Head of caudate nucleus (tissue), 42 donors: ENCODE results near the gene BEND7.
"Not testable (repeated sequence)": the region's sequence is repeated elsewhere in the genome, so short reads cannot be mapped to it uniquely, and the experiment has no call there.

Experiments used
- DNase-seq, 42 donors: peaks; one replicate each; pipeline versions ENCODE4 v3.0.0 to v3.0.0-alpha.2; 2020 to 2021; ENCODE audit warnings: mixed read lengths in 7 of 42
- intact Hi-C: fragments of 100-400 bp; cut with DNase I; formaldehyde crosslinking; loops from one replicate; pipeline ENCODE4 v1.15.0; 2022

Gene BEND7

GRCh38 chr10:13440185-13441061, 88.4 kb downstream of the BEND7 start:
- DNase-seq: peak in 41 of 42 donors; percentile 4 to 81 (median 59)
- intact Hi-C loops: no loop called here

GRCh38 chr10:13439313-13440184, 89.3 kb downstream of the BEND7 start:
- intact Hi-C loops: loop anchor here (5.0 kb wide), 1 partner anchor 67 kb away; no protein-coding TSS in a partner anchor

GRCh38 chr10:13437026-13437555, 91.7 kb downstream of the BEND7 start:
- DNase-seq: no peak
- intact Hi-C loops: loop anchor here (5.0 kb wide), 1 partner anchor 65 kb away; no protein-coding TSS in a partner anchor

More at GRCh38 chr10:13439313-13440184, 89.3 kb downstream of the BEND7 start:
- DNase-seq: peak in 8 of 42 donors; percentile 7 to 36 (median 20)

- intact Hi-C loops, DNase-seq: not testable (repeated sequence)
Observed at GRCh38 chr10:13427943-13428342, 100.9 kb downstream of the BEND7 start.

GRCh38 chr10:13425397-13425796, 103.4 kb downstream of the BEND7 start:
- no peak for DNase-seq
- intact Hi-C loops: no loop called here

- no peak for DNase-seq
- intact Hi-C loops: no loop called here
Observed at GRCh38 chr10:13422800-13423199, 106.0 kb downstream of the BEND7 start.

GRCh38 chr10:13421382-13421917, 107.4 kb downstream of the BEND7 start:
- no peak for DNase-seq
- intact Hi-C loops: no loop called here

GRCh38 chr10:13420532-13421307, 108.1 kb downstream of the BEND7 start:
- intact Hi-C loops: no loop called here
- DNase-seq: no peak

- DNase-seq: no peak
- intact Hi-C loops: no loop called here
Observed at GRCh38 chr10:13417459-13418126, 111.2 kb downstream of the BEND7 start.

GRCh38 chr10:13416760-13417159, 112.1 kb downstream of the BEND7 start:
- intact Hi-C loops: no loop called here
- DNase-seq: no peak

- intact Hi-C loops: no loop called here
- DNase-seq: no peak
Observed at GRCh38 chr10:13414855-13415254, 114.0 kb downstream of the BEND7 start.

GRCh38 chr10:13414137-13414536, 114.7 kb downstream of the BEND7 start:
- no peak for DNase-seq
- intact Hi-C loops: no loop called here

- intact Hi-C loops: no loop called here
- no peak for DNase-seq
Observed at GRCh38 chr10:13412894-13413293, 115.9 kb downstream of the BEND7 start.

- intact Hi-C loops: no loop called here
- DNase-seq: no peak
Observed at GRCh38 chr10:13404791-13405190, 124.0 kb downstream of the BEND7 start.

- no peak for DNase-seq
- intact Hi-C loops: no loop called here
Observed at GRCh38 chr10:13404305-13404759, 124.5 kb downstream of the BEND7 start.

GRCh38 chr10:13403426-13403825, 125.4 kb downstream of the BEND7 start:
- intact Hi-C loops, DNase-seq: not testable (repeated sequence)

- DNase-seq: no peak
- intact Hi-C loops: no loop called here
Observed at GRCh38 chr10:13402021-13402420, 126.8 kb downstream of the BEND7 start.

- intact Hi-C loops: no loop called here
- DNase-seq: no peak
Observed at GRCh38 chr10:13401142-13401541, 127.7 kb downstream of the BEND7 start.
